ENCODE measurements around the gene GABBR2.

GABBR2 gene

GRCh38 chr9:98569491-98569890, 139.2 kb downstream of the GABBR2 start:
- DNase-seq (ENCODE audit: low spot score): no peak

- DNase-seq (ENCODE audit: low spot score): no peak
Observed at GRCh38 chr9:98568909-98569469, 139.7 kb downstream of the GABBR2 start.

GRCh38 chr9:98568234-98568908, 140.4 kb downstream of the GABBR2 start:
- DNase-seq (ENCODE audit: low spot score): no peak

GRCh38 chr9:98567540-98568233, 141.0 kb downstream of the GABBR2 start:
- no peak for DNase-seq (ENCODE audit: low spot score)

GRCh38 chr9:98565152-98566135, 143.3 kb downstream of the GABBR2 start:
- DNase-seq (ENCODE audit: low spot score): no peak

GRCh38 chr9:98564714-98565113, 144.0 kb downstream of the GABBR2 start:
- DNase-seq (ENCODE audit: low spot score): no peak

GRCh38 chr9:98563988-98564387, 144.7 kb downstream of the GABBR2 start:
- no peak for DNase-seq (ENCODE audit: low spot score)

- DNase-seq (ENCODE audit: low spot score): no peak
Observed at GRCh38 chr9:98563212-98563907, 145.4 kb downstream of the GABBR2 start.

- no peak for DNase-seq (ENCODE audit: low spot score)
Observed at GRCh38 chr9:98559561-98559960, 149.2 kb downstream of the GABBR2 start.

- no peak for DNase-seq (ENCODE audit: low spot score)
Observed at GRCh38 chr9:98558575-98558974, 150.2 kb downstream of the GABBR2 start.

- no peak for DNase-seq (ENCODE audit: low spot score)
Observed at GRCh38 chr9:98556511-98556910, 152.2 kb downstream of the GABBR2 start.

GRCh38 chr9:98555651-98556465, 152.9 kb downstream of the GABBR2 start:
- no peak for DNase-seq (ENCODE audit: low spot score)

GRCh38 chr9:98554752-98555151, 154.0 kb downstream of the GABBR2 start:
- DNase-seq (ENCODE audit: low spot score): no peak

- no peak for DNase-seq (ENCODE audit: low spot score)
Observed at GRCh38 chr9:98552331-98552730, 156.4 kb downstream of the GABBR2 start.

- DNase-seq (ENCODE audit: low spot score): no peak
Observed at GRCh38 chr9:98551511-98552286, 157.0 kb downstream of the GABBR2 start.

GRCh38 chr9:98550206-98550820, 158.4 kb downstream of the GABBR2 start:
- DNase-seq (ENCODE audit: low spot score): no peak

- no peak for DNase-seq (ENCODE audit: low spot score)
Observed at GRCh38 chr9:98549401-98549800, 159.3 kb downstream of the GABBR2 start.

GRCh38 chr9:98547606-98548005, 161.1 kb downstream of the GABBR2 start:
- no peak for DNase-seq (ENCODE audit: low spot score)

GRCh38 chr9:98545021-98545420, 163.7 kb downstream of the GABBR2 start:
- no peak for DNase-seq (ENCODE audit: low spot score)

All from hematopoietic multipotent progenitor cell treated with erythropoietin and hydrocortisone succinate and interleukin-3 and kit ligand, for 15 days (in vitro differentiated cells).